Hepatocyte (in vitro differentiated cells): ENCODE data around the gene SGMS1. TPM values are rescaled to one million over a fixed set of nuclear protein-coding genes. Genes with fewer than 3 reads are reported as not detected.

Experiments
- DNase-seq: peaks from one replicate; pipeline ENCODE4 v3.0.0-alpha.2; 2016; ENCODE audit warnings: low spot score
- H2AFZ ChIP-seq: fragments of 200-600 bp; sonication (generic); 2 replicates; pipeline ENCODE4 v1.6.0; 2016; ENCODE audit warnings: antibody characterized with exemption, mild to moderate bottlenecking
- H3K27ac ChIP-seq: fragments of 200-600 bp; sonication (generic); 2 replicates; pipeline ENCODE4 v1.5.1; 2016; ENCODE audit warnings: mild to moderate bottlenecking
- H3K27me3 ChIP-seq: fragments of 200-600 bp; sonication (generic); 2 replicates; pipeline ENCODE4 v1.6.1; 2016
- H3K36me3 ChIP-seq: fragments of 200-600 bp; sonication (generic); replicated peaks from 2 replicates; pipeline ENCODE4 v1.5.1; 2016; ENCODE audit warnings: low read depth; ENCODE audit not compliant: insufficient read depth
- H3K4me1 ChIP-seq: fragments of 200-600 bp; sonication (generic); 2 replicates; pipeline ENCODE4 v1.5.1; 2016; ENCODE audit warnings: mild to moderate bottlenecking, moderate library complexity; ENCODE audit not compliant: insufficient read depth
- H3K4me2 ChIP-seq: fragments of 200-600 bp; sonication (generic); 2 replicates; pipeline ENCODE4 v1.6.0; 2016
- H3K4me3 ChIP-seq: fragments of 200-600 bp; sonication (generic); 2 replicates; pipeline ENCODE4 v1.5.1; 2016; ENCODE audit warnings: mild to moderate bottlenecking
- H3K79me2 ChIP-seq: fragments of 200-600 bp; sonication (generic); 2 replicates; pipeline ENCODE4 v1.6.0; 2017; ENCODE audit warnings: mild to moderate bottlenecking
- H3K9me2 ChIP-seq: fragments of 200-600 bp; sonication (generic); replicated peaks from 2 replicates; pipeline ENCODE4 v1.6.0; 2017; ENCODE audit warnings: mild to moderate bottlenecking; ENCODE audit not compliant: insufficient read depth
- H3K9me3 ChIP-seq: fragments of 200-600 bp; sonication (generic); 2 replicates; pipeline ENCODE4 v1.5.1; 2016; ENCODE audit warnings: low read depth, mild to moderate bottlenecking
- H4K20me1 ChIP-seq: fragments of 200-600 bp; sonication (generic); 2 replicates; pipeline ENCODE4 v1.6.0; 2016; ENCODE audit warnings: mild to moderate bottlenecking; ENCODE audit not compliant: insufficient read depth, poor library complexity, severe bottlenecking
- CTCF ChIP-seq: fragments of 200-600 bp; sonication (generic); IDR thresholded peaks from 2 replicates; pipeline ENCODE4 v1.5.1; 2016; ENCODE audit warnings: antibody characterized with exemption, mild to moderate bottlenecking; ENCODE audit not compliant: poor library complexity
- EZH2 ChIP-seq: fragments of 200-600 bp; sonication (generic); IDR thresholded peaks from 2 replicates; pipeline ENCODE4 v1.6.1; 2016; ENCODE audit warnings: antibody characterized with exemption, mild to moderate bottlenecking, borderline replicate concordance
- EZH2phosphoT487 ChIP-seq: fragments of 200-600 bp; sonication (generic); IDR thresholded peaks from one replicate; pipeline ENCODE4 v1.6.1; 2018; ENCODE audit warnings: antibody characterized with exemption, mild to moderate bottlenecking, low read depth, moderate library complexity; ENCODE audit not compliant: unreplicated experiment, severe bottlenecking
- WGBS: methylation state at CpG from one replicate; pipeline ENCODE4 v1.1.6; 2016; ENCODE audit warnings: low lambda C conversion rate; ENCODE audit errors: missing lambda C conversion rate; 5-methylcytosine and 5-hydroxymethylcytosine counted together
- polyA plus RNA-seq: library from polyadenylated mRNA; unstranded; fragments of >200 nt; fragmentation: Nextera tagmentation; extraction: Ambion mirVana; gene quantifications from 2 replicates; pipeline ENCODE4 v1.2.1, GENCODE V29; 2016
- total RNA-seq: library from RNA; depleted of rRNA; stranded (reverse); fragments of >200 nt; gene quantifications from 2 replicates; pipeline ENCODE4 v1.2.3, GENCODE V29; 2014

SGMS1 gene
- total and polyA plus RNA-seq, 2 experiments from 2014 or later = 28.1 to 87.8 TPM

- no peak overlapping the region for H3K27ac ChIP-seq
- H4K20me1 ChIP-seq = no peaks in the 10 kb centered on the region
- no peaks in the 10 kb centered on the region for H3K36me3 ChIP-seq
- H3K4me1 ChIP-seq = no peaks in the 10 kb centered on the region
- no peak for DNase-seq
- no peak overlapping the region for H3K4me2 ChIP-seq
- H2AFZ ChIP-seq = no peak overlapping the region
- no peaks in the 10 kb centered on the region for H3K27me3 ChIP-seq
- WGBS = 92% methylated on average over 3 of the region's 3 CpGs
- TF ChIP-seq CTCF = no peak
- no peaks in the 10 kb centered on the region for H3K9me3 ChIP-seq
- H3K79me2 ChIP-seq = no peaks in the 10 kb centered on the region
- H3K4me3 ChIP-seq = no peak overlapping the region
- H3K9me2 ChIP-seq = no peaks in the 10 kb centered on the region
These were observed 301.7 kb downstream of the SGMS1 start for GRCh38 chr10:50322077-50322476.

GRCh38 chr10:50318129-50318528, 305.6 kb downstream of the SGMS1 start:
- Histone ChIP-seq H2AFZ (no peak overlapping the region), H3K4me1 (no peaks in the 10 kb centered on the region)
- TF ChIP-seq CTCF (no peak), EZH2 (no peak), EZH2phosphoT487 (no peak)

GRCh38 chr10:50316695-50317648, 306.8 kb downstream of the SGMS1 start:
- Histone ChIP-seq H3K27me3 (no peaks in the 10 kb centered on the region), H3K9me3 (no peaks in the 10 kb centered on the region), H3K27ac (no peak overlapping the region), H2AFZ (no peak overlapping the region), H3K4me1 (no peaks in the 10 kb centered on the region), H3K36me3 (no peaks in the 10 kb centered on the region), H3K4me3 (no peak overlapping the region), H3K4me2 (no peak overlapping the region), H3K79me2 (peaks cover 3% of the 10 kb centered on the region), H4K20me1 (no peaks in the 10 kb centered on the region), H3K9me2 (no peaks in the 10 kb centered on the region)
- TF ChIP-seq EZH2phosphoT487 (no peak), EZH2 (no peak), CTCF (no peak)
- WGBS = 88% methylated on average over 5 of the region's 5 CpGs
- DNase-seq = no peak

More at GRCh38 chr10:50318129-50318528, 305.6 kb downstream of the SGMS1 start:
- H4K20me1 ChIP-seq = no peaks in the 10 kb centered on the region
- no peak overlapping the region for H3K4me3 ChIP-seq
- no peak overlapping the region for H3K4me2 ChIP-seq
- H3K9me3 ChIP-seq = no peaks in the 10 kb centered on the region
- H3K9me2 ChIP-seq = no peaks in the 10 kb centered on the region
- no peak for DNase-seq
- no peaks in the 10 kb centered on the region for H3K36me3 ChIP-seq
- H3K79me2 ChIP-seq = peaks cover 3% of the 10 kb centered on the region
- no peaks in the 10 kb centered on the region for H3K27me3 ChIP-seq
- no peak overlapping the region for H3K27ac ChIP-seq
